Ovary (tissue), 3 donors: Measurements from ENCODE around the gene KRT81.

ENCODE experiments used
- CTCF ChIP-seq, 3 donors: fragments of 450-650 bp in 2 of 3; fragments of 200-600 bp in 1 of 3; IDR thresholded peaks; one replicate each; pipeline versions ENCODE4 v1.5.1 to v1.8.0; 2016 to 2022; ENCODE audit warnings: antibody characterized with exemption in 3 of 3, mild to moderate bottlenecking in 1 of 3
- POLR2A ChIP-seq: fragments of 450-650 bp; IDR thresholded peaks from one replicate; pipeline ENCODE4 v1.6.1; 2017; ENCODE audit warnings: antibody characterized with exemption, mild to moderate bottlenecking, moderate library complexity
- donor health status: DM: no; HTN: no; CAD: no.

GRCh38 chr12:52291267-52291935, at the start of gene KRT81:
- TF ChIP-seq CTCF (IDR thresholded peaks at IDR 0.05) (no peak), POLR2A (no peak)
